HepG2 (cell line): ENCODE results near the gene RELL1. TPM values are rescaled to one million over a fixed set of nuclear protein-coding genes. Genes with fewer than 3 reads are reported as not detected.
A peak's percentile ranks its signal among the peaks of the same experiment; 100 is the strongest.

Experiments used
- ATAC-seq: fragments of 200-7000 bp; cut with Tn5 transposase; 3 replicates; pipeline ENCODE4 v1.9.1; 2020; ENCODE audit warnings: mild to moderate bottlenecking, moderate library complexity
- BruUV-seq: library from RNA; stranded (reverse); fragments of 400-500 nt; replicated peaks from 2 replicates; lab custom pipeline; 2021; lab: Mats Ljungman, UMichigan
- CTCF ChIA-PET: fragments of 300-600 bp; formaldehyde crosslinking; extraction: SDS; loops from one replicate; lab custom pipeline; 2021; ENCODE audit warnings: low total read pairs, inconsistent platforms, low intra/inter-chr PET ratio; lab: Yijun Ruan, JAX
- POLR2A ChIA-PET: fragments of 350-600 bp; sonication (Branson Sonifier 250); formaldehyde crosslinking; loops from one replicate; lab custom pipeline; 2020; ENCODE audit warnings: antibody characterized with exemption, inconsistent platforms; lab: Yijun Ruan, JAX
- DNase-seq: peaks from one replicate; pipeline ENCODE4 v3.0.0-alpha.2; 2015; ENCODE audit warnings: low spot score
- FAIRE-seq: peaks from 3 replicates; lab custom pipeline; 2011; peaks lifted over from hg19 to GRCh38; lab: Jason Lieb, UNC
- H2AFZ ChIP-seq: one replicate; pipeline ENCODE4 v1.6.1; 2011; ENCODE audit warnings: low read length, inconsistent platforms
- H3K27ac ChIP-seq: fragments of 300-600 bp; 3 replicates; pipeline ENCODE4 v1.8.0; 2011; ENCODE audit warnings: mixed run types, mild to moderate bottlenecking, mixed read lengths, low read length, inconsistent platforms; ENCODE audit not compliant: insufficient read depth; ENCODE audit errors: extremely low read length
- H3K27me3 ChIP-seq, 2 experiments: fragments of 200-600 bp in 1 of 2; 2 replicates in 1 of 2; 3 replicates in 1 of 2; pipeline versions ENCODE4 v1.6.0 to v1.8.0; 2011; ENCODE audit warnings: low read length in 2 of 2, mild to moderate bottlenecking in 2 of 2, moderate library complexity in 2 of 2, inconsistent platforms in 1 of 2; ENCODE audit not compliant: insufficient read depth in 2 of 2, control insufficient read depth in 1 of 2
- H3K36me3 ChIP-seq, 2 experiments: fragments of 200-600 bp in 1 of 2; replicated peaks in 1 of 2; 2 replicates in 1 of 2; 3 replicates in 1 of 2; pipeline versions ENCODE4 v1.5.1 to v1.8.0; 2011; ENCODE audit warnings: low read length in 2 of 2, inconsistent platforms in 1 of 2; ENCODE audit not compliant: insufficient read depth in 2 of 2, control insufficient read depth in 1 of 2
- H3K4me1 ChIP-seq: 2 replicates; pipeline ENCODE4 v1.5.1; 2012; ENCODE audit warnings: low read length, inconsistent platforms; ENCODE audit not compliant: insufficient read depth
- H3K4me2 ChIP-seq: 2 replicates; pipeline ENCODE4 v1.6.0; 2011; ENCODE audit warnings: low read depth, low read length, inconsistent platforms
- H3K4me3 ChIP-seq, 3 experiments: fragments of 200-600 bp in 1 of 3; sonication (generic), shearing (Covaris generic) in 1 of 3; replicated peaks in 1 of 3; 2 replicates each; pipeline ENCODE4 v1.5.1; 2011 to 2016; ENCODE audit warnings: low read length in 3 of 3, inconsistent platforms in 2 of 3, low read depth in 2 of 3, mild to moderate bottlenecking in 2 of 3, control low read depth in 1 of 3, mixed read lengths in 1 of 3; ENCODE audit not compliant: insufficient read depth in 1 of 3
- H3K79me2 ChIP-seq: one replicate; pipeline ENCODE4 v1.6.1; 2011; ENCODE audit warnings: low read length, inconsistent platforms; ENCODE audit not compliant: insufficient read depth
- H3K9ac ChIP-seq: 2 replicates; pipeline ENCODE4 v1.6.0; 2011; ENCODE audit warnings: mild to moderate bottlenecking, low read depth, low read length, inconsistent platforms; ENCODE audit not compliant: insufficient read depth
- H3K9me3 ChIP-seq: 2 replicates; pipeline ENCODE4 v1.5.1; 2012; ENCODE audit warnings: mild to moderate bottlenecking, low read length
- H4K20me1 ChIP-seq: 2 replicates; pipeline ENCODE4 v1.6.0; 2011; ENCODE audit warnings: inconsistent platforms, mild to moderate bottlenecking, low read length, moderate library complexity; ENCODE audit not compliant: insufficient read depth
- ARID5B ChIP-seq: IDR thresholded peaks from 2 replicates; pipeline ENCODE4 v1.4.0; 2020; ENCODE audit warnings: mild to moderate bottlenecking, missing genetic modification reagents
- CC2D1A ChIP-seq: sonication (generic); formaldehyde crosslinking; IDR thresholded peaks from 2 replicates; pipeline ENCODE4 v1.8.1; 2023; ENCODE audit warnings: mild to moderate bottlenecking, missing genetic modification reagents
- CREB1 ChIP-seq, 2 experiments: fragments of 450-650 bp in 1 of 2; IDR thresholded peaks; 2 replicates each; pipeline ENCODE4 v1.6.1; 2016 to 2017; ENCODE audit warnings: control low read depth in 1 of 2, mild to moderate bottlenecking in 1 of 2, missing compliant biosample characterization in 1 of 2, missing genetic modification characterization in 1 of 2
- FOXA3 ChIP-seq: IDR thresholded peaks from 2 replicates; pipeline ENCODE4 v1.6.1; 2016; ENCODE audit warnings: missing genetic modification reagents, missing compliant biosample characterization
- PAXIP1 ChIP-seq: sonication (generic); formaldehyde crosslinking; conservative IDR thresholded peaks from 2 replicates; pipeline ENCODE4 v1.4.0; 2020; ENCODE audit warnings: mild to moderate bottlenecking, missing genetic modification reagents, moderate library complexity
- SMAD9 ChIP-seq: sonication (generic); formaldehyde crosslinking; IDR thresholded peaks from 2 replicates; pipeline ENCODE4 v1.5.1; 2020; ENCODE audit warnings: mild to moderate bottlenecking, missing genetic modification reagents
- TERF1 ChIP-seq: sonication (generic); formaldehyde crosslinking; IDR thresholded peaks from 2 replicates; pipeline ENCODE4 v1.8.0; 2022; ENCODE audit warnings: mild to moderate bottlenecking, missing genetic modification reagents, moderate library complexity
- ZBED4 ChIP-seq: sonication (generic); formaldehyde crosslinking; IDR thresholded peaks from 2 replicates; pipeline ENCODE4 v1.4.0; 2020; ENCODE audit warnings: missing genetic modification reagents, borderline replicate concordance
- ZNF564 ChIP-seq: sonication (generic); formaldehyde crosslinking; IDR thresholded peaks from 2 replicates; pipeline ENCODE4 v1.8.1; 2023; ENCODE audit warnings: mild to moderate bottlenecking, missing genetic modification reagents
- ZNF749 ChIP-seq: sonication (generic); formaldehyde crosslinking; IDR thresholded peaks from 2 replicates; pipeline ENCODE4 v1.8.0; 2022; ENCODE audit warnings: mild to moderate bottlenecking, missing genetic modification reagents, moderate library complexity, borderline replicate concordance
- WGBS: methylation state at CpG from one replicate; pipeline ENCODE4 v1.1.6; 2017; ENCODE audit warnings: low lambda C conversion rate; 5-methylcytosine and 5-hydroxymethylcytosine counted together
- in situ Hi-C: cut with HindIII; loops from 2 replicates; pipeline ENCODE4 v1.10.0; 2017; ENCODE audit warnings: low pct_unique_long_range_greater_than_20kb; ENCODE audit not compliant: extremely low pct_ligation_motif_present
- intact Hi-C: fragments of 100-400 bp; cut with micrococcal nuclease; formaldehyde crosslinking; loops from one replicate; pipeline ENCODE4 v1.10.0; 2022; ENCODE audit not compliant: unreplicated experiment
- polyA plus RNA-seq, 8 experiments: library from polyadenylated mRNA; depleted of rRNA in 3 of 8; stranded (reverse) in 7 of 8; unstranded in 1 of 8; fragments of >200 nt; fragmentation: Illumina TruSeq in 4 of 8; extraction: Trizol in 4 of 8; gene quantifications; 2 replicates each; pipeline versions ENCODE4 v1.2.1 to v1.2.3, GENCODE V29; 2011 to 2016; ENCODE audit warnings: low read depth in 4 of 8, missing spikeins in 1 of 8, mixed read lengths in 1 of 8; ENCODE audit not compliant: insufficient read depth in 1 of 8
- total RNA-seq, 5 experiments: library from RNA; depleted of rRNA; stranded (reverse); fragments of >200 nt; fragmentation: Illumina TruSeq; extraction: Trizol; gene quantifications; 2 replicates each; pipeline ENCODE4 v1.2.3, GENCODE V29; 2016; ENCODE audit warnings: low read depth in 1 of 5

Gene RELL1
- total and polyA plus RNA-seq, 2 of the 13 experiments (the other 11 are each of a cell fraction or from before 2014, with no cell fraction given): 8.4 to 58.4 TPM

- Histone ChIP-seq H3K9me3 (no peaks in the 10 kb centered on the region), H3K27me3 (no peaks in the 10 kb centered on the region), H3K36me3 (no peaks in the 10 kb centered on the region), H3K9ac (no peak overlapping the region), H3K4me1 (peaks cover 26% of the 10 kb centered on the region), H3K4me2 (peak overlapping the region; percentile 38), H3K79me2 (no peaks in the 10 kb centered on the region), H2AFZ (peak overlapping the region; percentile 76), H3K4me3 (no peak overlapping the region), H3K27ac (peak overlapping the region; percentile 43), H4K20me1 (no peaks in the 10 kb centered on the region)
- 51% methylated on average over 4 of the region's 4 CpGs for WGBS
- no peak for DNase-seq
- in situ Hi-C loops: no loop called here
- no peak for FAIRE-seq
- BruUV-seq: no TSS peak
- peak; percentile 69 for ATAC-seq
- ChIA-PET CTCF (no interaction called here), POLR2A (no interaction called here)
- intact Hi-C loops: loop anchor here (2.0 kb wide), 1 partner anchor 17 kb away; no protein-coding TSS in a partner anchor
- TF ChIP-seq ZNF564: no peak
- no peak for TF ChIP-seq ZNF749 (CRISPR knock-in tag)
- TF ChIP-seq SMAD9 (CRISPR knock-in tag): no peak
- TF ChIP-seq TERF1: no peak
- peak; percentile 59; the same call in 1 of the 2 replicates for TF ChIP-seq FOXA3
- no peak for TF ChIP-seq ZBED4
- TF ChIP-seq CC2D1A (CRISPR knock-in tag): no peak
- TF ChIP-seq ARID5B: peak; percentile 15; the same call in 1 of the 2 replicates
- peak; percentile 39; the same call in 1 of the 2 replicates for TF ChIP-seq PAXIP1 (CRISPR knock-in tag)
- TF ChIP-seq CREB1 (IDR thresholded peaks at IDR 0.05): no peak
- TF ChIP-seq CREB1 (CRISPR knock-in tag; IDR thresholded peaks at IDR 0.05): no peak
Measured at GRCh38 chr4:37721995-37722638, 35.9 kb upstream of the RELL1 start.
